SKM-1 treated with dmso at 0.1 percent for 144 hours (cell line): ENCODE results near the gene ZNF771.
"Not testable (repeated sequence)": the region's sequence is repeated elsewhere in the genome, so short reads cannot be mapped to it uniquely, and the experiment has no call there.

ENCODE experiments used
- DNase-seq: peaks from one replicate; lab custom pipeline; 2025; ENCODE audit not compliant: unreplicated experiment; lab: John Stamatoyannopoulos, UW

Gene ZNF771

GRCh38 chr16:30375864-30376263 is 31.5 kb upstream of the ZNF771 start:
- DNase-seq = no peak

- DNase-seq = no peak
Measured at GRCh38 chr16:30376461-30376902, 30.9 kb upstream of the ZNF771 start.

- DNase-seq = peak; percentile 69
Measured at GRCh38 chr16:30377050-30377811, 30.2 kb upstream of the ZNF771 start.

- peak; percentile 69 for DNase-seq
Measured at GRCh38 chr16:30377812-30378235, 29.6 kb upstream of the ZNF771 start.

- peak; percentile 97 for DNase-seq
Measured at GRCh38 chr16:30378236-30379157, 28.9 kb upstream of the ZNF771 start.

GRCh38 chr16:30379158-30379783 is 28.1 kb upstream of the ZNF771 start:
- DNase-seq = no peak

GRCh38 chr16:30380072-30380802 is 27.2 kb upstream of the ZNF771 start:
- no peak for DNase-seq

- DNase-seq = no peak
Measured at GRCh38 chr16:30380803-30381208, 26.6 kb upstream of the ZNF771 start.

- no peak for DNase-seq
Measured at GRCh38 chr16:30381291-30382041, 25.9 kb upstream of the ZNF771 start.

- DNase-seq = no peak
Measured at GRCh38 chr16:30382111-30382881, 25.1 kb upstream of the ZNF771 start, which contains the start of gene SEPTIN1. Gene SEPTIN1, minus strand, starts transcription at chr16:30382561. Its CDS starts 19 bp downstream, at chr16:30382542.

GRCh38 chr16:30383521-30383920 is 23.9 kb upstream of the ZNF771 start:
- no peak for DNase-seq

- DNase-seq = no peak
Measured at GRCh38 chr16:30394592-30395154, 12.7 kb upstream of the ZNF771 start.

GRCh38 chr16:30395155-30395991 is 12.0 kb upstream of the ZNF771 start, which contains the start of gene ZNF48:
Gene ZNF48, plus strand, starts transcription at chr16:30395420. Its CDS starts 375 bp downstream, at chr16:30395795.
- peak; percentile 62 for DNase-seq

GRCh38 chr16:30395992-30396585 is 11.3 kb upstream of the ZNF771 start:
- peak; percentile 35 for DNase-seq

- DNase-seq = not testable (repeated sequence)
Measured at GRCh38 chr16:30396627-30397026, 10.8 kb upstream of the ZNF771 start.

- DNase-seq = no peak
Measured at GRCh38 chr16:30397056-30397455, 10.3 kb upstream of the ZNF771 start.
